ENCODE measurements around the gene PHPT1.

The PHPT1 gene

GRCh38 chr9:136850866-136851775 is 1.9 kb downstream of the PHPT1 start:
- TF ChIP-seq CTCF (conservative IDR thresholded peaks at IDR 0.05; ENCODE audit: low read depth, low read length) = no peak
- no peak overlapping the region for H3K4me3 ChIP-seq (ENCODE audit: low read length)
- DNase-seq (ENCODE audit: low read depth) = no peak

GRCh38 chr9:136851941-136852663 is 2.9 kb downstream of the PHPT1 start, which contains the start of gene MAMDC4:
TSS of gene MAMDC4 (plus strand) at chr9:136852346. CDS start at chr9:136852417, 71 bp downstream.
- no peak for TF ChIP-seq CTCF (conservative IDR thresholded peaks at IDR 0.05; ENCODE audit: low read depth, low read length)
- DNase-seq (ENCODE audit: low read depth) = no peak
- no peak within 1 kb of the TSS for H3K4me3 ChIP-seq (ENCODE audit: low read length)

GRCh38 chr9:136852664-136853595 is 3.7 kb downstream of the PHPT1 start:
- TF ChIP-seq CTCF (conservative IDR thresholded peaks at IDR 0.05; ENCODE audit: low read depth, low read length) = no peak
- no peak for DNase-seq (ENCODE audit: low read depth)
- H3K4me3 ChIP-seq (ENCODE audit: low read length) = no peak overlapping the region

DNA sequence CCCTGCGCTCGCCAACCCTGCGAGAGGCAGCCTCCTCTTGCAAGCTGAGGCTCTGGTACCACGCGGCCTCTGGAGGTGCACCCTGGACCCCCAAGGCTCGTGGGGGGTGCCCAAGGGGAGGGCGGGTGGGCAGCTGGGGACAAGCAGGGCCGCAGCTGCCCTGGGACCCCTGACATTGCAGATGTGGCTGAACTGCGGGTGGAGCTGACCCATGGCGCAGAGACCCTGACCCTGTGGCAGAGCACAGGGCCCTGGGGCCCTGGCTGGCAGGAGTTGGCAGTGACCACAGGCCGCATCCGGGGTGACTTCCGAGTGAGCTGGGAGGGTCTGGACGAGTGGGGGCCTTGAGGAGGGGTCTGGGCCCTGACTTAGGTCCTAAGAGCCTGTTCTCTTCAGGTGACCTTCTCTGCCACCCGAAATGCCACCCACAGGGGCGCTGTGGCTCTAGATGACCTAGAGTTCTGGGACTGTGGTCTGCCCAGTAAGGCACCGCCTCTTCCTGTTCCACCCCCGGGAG is 4.4 kb downstream of the PHPT1 start:
- no peak for TF ChIP-seq CTCF (conservative IDR thresholded peaks at IDR 0.05; ENCODE audit: low read depth, low read length)
- DNase-seq (ENCODE audit: low read depth) = no peak

GRCh38 chr9:136854113-136854841 is 5.1 kb downstream of the PHPT1 start:
- H3K4me3 ChIP-seq (ENCODE audit: low read length) = no peak overlapping the region
- no peak for TF ChIP-seq CTCF (conservative IDR thresholded peaks at IDR 0.05; ENCODE audit: low read depth, low read length)
- no peak for DNase-seq (ENCODE audit: low read depth)

More for the DNA sequence above, 4.4 kb downstream of the PHPT1 start:
- no peak overlapping the region for H3K4me3 ChIP-seq (ENCODE audit: low read length)
